H9 (cell line): ENCODE results near the gene LUZP1. TPM values are rescaled to one million over a fixed set of nuclear protein-coding genes. Genes with fewer than 3 reads are reported as not detected.

Experiments
- DNase-seq: peaks from one replicate; pipeline ENCODE4 v3.0.0-alpha.2; 2017
- H2AFZ ChIP-seq: one replicate; pipeline ENCODE4 v1.6.1; 2013; ENCODE audit warnings: mild to moderate bottlenecking, low read length, control low read depth, moderate library complexity
- H2AK5ac ChIP-seq: 2 replicates; pipeline ENCODE4 v1.6.1; 2013; ENCODE audit warnings: low read length, control low read depth, mixed read lengths; ENCODE audit not compliant: insufficient read length
- H2BK120ac ChIP-seq: one replicate; pipeline ENCODE4 v1.6.1; 2013; ENCODE audit warnings: low read depth, mild to moderate bottlenecking, low read length, control low read depth, inconsistent platforms; ENCODE audit not compliant: poor library complexity, severe bottlenecking
- H2BK12ac ChIP-seq: 2 replicates; pipeline ENCODE4 v1.6.1; 2013; ENCODE audit warnings: low read length, control low read depth, mixed read lengths, low read depth; ENCODE audit not compliant: insufficient read length
- H2BK15ac ChIP-seq: 2 replicates; pipeline ENCODE4 v1.6.1; 2013; ENCODE audit warnings: low read depth, low read length, control low read depth
- H2BK20ac ChIP-seq: one replicate; pipeline ENCODE4 v1.6.1; 2013; ENCODE audit warnings: low read depth, mild to moderate bottlenecking, low read length, control low read depth, inconsistent platforms; ENCODE audit not compliant: poor library complexity, severe bottlenecking
- H2BK5ac ChIP-seq: 2 replicates; pipeline ENCODE4 v1.6.1; 2013; ENCODE audit warnings: low read length, control low read depth, mixed read lengths; ENCODE audit not compliant: insufficient read length
- H3K14ac ChIP-seq: 2 replicates; pipeline ENCODE4 v1.6.1; 2013; ENCODE audit warnings: low read length, control low read depth; ENCODE audit not compliant: insufficient read depth
- H3K18ac ChIP-seq: 2 replicates; pipeline ENCODE4 v1.6.1; 2013; ENCODE audit warnings: low read depth, mild to moderate bottlenecking, mixed read lengths, low read length, control low read depth; ENCODE audit not compliant: insufficient read length
- H3K23ac ChIP-seq: 2 replicates; pipeline ENCODE4 v1.6.1; 2013; ENCODE audit warnings: low read length, control low read depth, mixed read lengths, low read depth; ENCODE audit not compliant: insufficient read length
- H3K23me2 ChIP-seq: 2 replicates; pipeline ENCODE4 v1.6.1; 2013; ENCODE audit warnings: low read depth, mild to moderate bottlenecking, mixed read lengths, low read length, control low read depth; ENCODE audit not compliant: insufficient read length, poor library complexity, severe bottlenecking
- H3K27ac ChIP-seq: 2 replicates; pipeline ENCODE4 v1.5.1; 2013; ENCODE audit warnings: low read length, control low read depth, mixed read lengths, low read depth; ENCODE audit not compliant: insufficient read length
- H3K27me3 ChIP-seq: 2 replicates; pipeline ENCODE4 v1.6.1; 2013; ENCODE audit warnings: low read length, control low read depth, inconsistent platforms; ENCODE audit not compliant: insufficient read depth
- H3K4ac ChIP-seq: 2 replicates; pipeline ENCODE4 v1.6.1; 2013; ENCODE audit warnings: low read depth, mild to moderate bottlenecking, control low read depth, inconsistent platforms, low read length, moderate library complexity
- H3K4me1 ChIP-seq: 2 replicates; pipeline ENCODE4 v1.6.1; 2013; ENCODE audit warnings: low read length, control low read depth, inconsistent platforms; ENCODE audit not compliant: insufficient read depth
- H3K4me2 ChIP-seq: 2 replicates; pipeline ENCODE4 v1.6.1; 2013; ENCODE audit warnings: low read length, control low read depth, mixed read lengths; ENCODE audit not compliant: insufficient read length, insufficient read depth
- H3K56ac ChIP-seq: 2 replicates; pipeline ENCODE4 v1.6.1; 2013; ENCODE audit warnings: low read depth, mild to moderate bottlenecking, mixed read lengths, low read length, control low read depth; ENCODE audit not compliant: insufficient read length
- H3K79me1 ChIP-seq: 2 replicates; pipeline ENCODE4 v1.6.1; 2013; ENCODE audit warnings: low read depth, mild to moderate bottlenecking, moderate library complexity, low read length, control low read depth, inconsistent platforms; ENCODE audit not compliant: insufficient read depth, poor library complexity, severe bottlenecking
- H3K79me2 ChIP-seq: 2 replicates; pipeline ENCODE4 v1.6.1; 2013; ENCODE audit warnings: low read length, control low read depth, inconsistent platforms; ENCODE audit not compliant: insufficient read depth
- H3K9ac ChIP-seq: 2 replicates; pipeline ENCODE4 v1.6.1; 2013; ENCODE audit warnings: low read length, control low read depth, mixed read lengths; ENCODE audit not compliant: insufficient read length; ENCODE audit errors: extremely low read depth
- H3K9me3 ChIP-seq: one replicate; pipeline ENCODE4 v1.6.1; 2013; ENCODE audit warnings: low read depth, low read length, inconsistent platforms; ENCODE audit not compliant: control insufficient read depth
- H3T11ph ChIP-seq: one replicate; pipeline ENCODE4 v1.6.1; 2013; ENCODE audit warnings: mild to moderate bottlenecking, low read length, control low read depth, inconsistent platforms
- H4K20me1 ChIP-seq: one replicate; pipeline ENCODE4 v1.6.1; 2013; ENCODE audit not compliant: control insufficient read depth, insufficient read length, insufficient read depth
- H4K5ac ChIP-seq: 2 replicates; pipeline ENCODE4 v1.6.1; 2013; ENCODE audit warnings: low read depth, mild to moderate bottlenecking, mixed read lengths, low read length, control low read depth; ENCODE audit not compliant: insufficient read length
- H4K8ac ChIP-seq: replicated peaks from 2 replicates; pipeline ENCODE4 v1.6.1; 2013; ENCODE audit warnings: low read length, control low read depth, mixed read lengths, low read depth; ENCODE audit not compliant: insufficient read length
- H4K91ac ChIP-seq: 2 replicates; pipeline ENCODE4 v1.6.1; 2013; ENCODE audit warnings: low read depth, mild to moderate bottlenecking, moderate library complexity, mixed read lengths, low read length, control low read depth; ENCODE audit not compliant: insufficient read length
- H3K27ac Mint-ChIP-seq, 3 experiments: 2 replicates in 2 of 3; 3 replicates in 1 of 3; pipeline ENCODE4 v1.8.0; 2020 to 2021; ENCODE audit warnings: mixed read lengths in 3 of 3, mild to moderate bottlenecking in 1 of 3, moderate library complexity in 1 of 3
- H3K27me3 Mint-ChIP-seq: 2 replicates; pipeline ENCODE4 v1.8.0; 2021; ENCODE audit warnings: low read depth, mild to moderate bottlenecking, moderate library complexity, mixed read lengths
- H3K36me3 Mint-ChIP-seq, 3 experiments: 2 replicates in 2 of 3; 3 replicates in 1 of 3; pipeline ENCODE4 v1.8.0; 2020 to 2021; ENCODE audit warnings: low read depth in 3 of 3, mixed read lengths in 3 of 3; ENCODE audit not compliant: insufficient read depth in 1 of 3
- H3K4me1 Mint-ChIP-seq, 2 experiments: 2 replicates each; pipeline ENCODE4 v1.8.0; 2020; ENCODE audit warnings: mixed read lengths in 2 of 2
- H3K4me3 Mint-ChIP-seq, 2 experiments: 2 replicates in 1 of 2; 3 replicates in 1 of 2; pipeline ENCODE4 v1.8.0; 2020 to 2021; ENCODE audit warnings: mild to moderate bottlenecking in 2 of 2, mixed read lengths in 2 of 2, moderate library complexity in 1 of 2
- H3K9me3 Mint-ChIP-seq, 2 experiments: 2 replicates in 1 of 2; 3 replicates in 1 of 2; pipeline ENCODE4 v1.8.0; 2020; ENCODE audit warnings: mild to moderate bottlenecking in 2 of 2, mixed read lengths in 2 of 2, moderate library complexity in 1 of 2
- WGBS: extraction: QIAGEN DNeasy Blood & Tissue Kit; methylation state at CpG from one replicate; pipeline ENCODE4 v1.1.7; 2013; ENCODE audit warnings: missing lambda C conversion rate, low lambda C conversion rate, mixed read lengths; ENCODE audit not compliant: insufficient read length; ENCODE audit errors: extremely low coverage; 5-methylcytosine and 5-hydroxymethylcytosine counted together
- total RNA-seq: library from RNA; stranded (reverse); gene quantifications from 2 replicates; pipeline ENCODE4 v1.2.1, GENCODE V29; 2021
- TF ChIP-seq, protein P1 (sequence below): fragments of 200-600 bp; sonication (generic); conservative IDR thresholded peaks from 3 replicates; pipeline ENCODE4 v1.8.0; 2021; ENCODE audit warnings: antibody characterized with exemption, mild to moderate bottlenecking

Gene LUZP1
- total RNA-seq, 1 experiment from 2014 or later = 48.2 TPM

- Histone ChIP-seq H2BK20ac (no peak overlapping the region), H3K4ac (no peak overlapping the region), H2AK5ac (no peak overlapping the region), H2AFZ (no peak overlapping the region), H3T11ph (no peak overlapping the region), H2BK15ac (no peak overlapping the region), H3K27me3 (no peaks in the 10 kb centered on the region; the same call in 1 of the 2 replicates), H4K5ac (no peak overlapping the region), H3K79me2 (peaks cover 24% of the 10 kb centered on the region; the same call in 1 of the 2 replicates), H3K56ac (no peak overlapping the region), H4K91ac (no peak overlapping the region), H2BK5ac (no peak overlapping the region), H3K9me3 (no peaks in the 10 kb centered on the region), H3K79me1 (peaks cover 2% of the 10 kb centered on the region), H3K18ac (peak overlapping the region; percentile 69), H3K14ac (no peak overlapping the region), H3K23me2 (peaks cover 6% of the 10 kb centered on the region), H2BK12ac (no peak overlapping the region), H3K4me2 (peak overlapping the region; percentile 30), H4K8ac (no peak overlapping the region), H4K20me1 (no peaks in the 10 kb centered on the region), H3K27ac (no peak overlapping the region), H3K23ac (no peak overlapping the region), H3K4me1 (no peaks in the 10 kb centered on the region; the same call in 1 of the 2 replicates), H2BK120ac (no peak overlapping the region), H3K9ac (no peak overlapping the region)
- no peak overlapping the region; a peak in 1 of 7 replicates for H3K27ac Mint-ChIP-seq
- 0 out of 5 replicates have a peak, but pooled peaks cover 0 to 2% of the 10 kb centered on the region in 2 experiments for H3K9me3 Mint-ChIP-seq
- WGBS = no CpG with 5 or more reads among the region's 14 CpGs
- peak overlapping the region; percentile 97 to 98 for H3K4me3 Mint-ChIP-seq
- H3K4me1 Mint-ChIP-seq = peaks cover 27 to 31% of the 10 kb centered on the region in 2 experiments
- peaks cover 4% of the 10 kb centered on the region for H3K27me3 Mint-ChIP-seq
- peaks cover 0 to 4% (median 2%) of the 10 kb centered on the region in 3 experiments; a peak in 3 of 7 replicates for H3K36me3 Mint-ChIP-seq
- no peak for DNase-seq
- TF ChIP-seq, protein P1, sequence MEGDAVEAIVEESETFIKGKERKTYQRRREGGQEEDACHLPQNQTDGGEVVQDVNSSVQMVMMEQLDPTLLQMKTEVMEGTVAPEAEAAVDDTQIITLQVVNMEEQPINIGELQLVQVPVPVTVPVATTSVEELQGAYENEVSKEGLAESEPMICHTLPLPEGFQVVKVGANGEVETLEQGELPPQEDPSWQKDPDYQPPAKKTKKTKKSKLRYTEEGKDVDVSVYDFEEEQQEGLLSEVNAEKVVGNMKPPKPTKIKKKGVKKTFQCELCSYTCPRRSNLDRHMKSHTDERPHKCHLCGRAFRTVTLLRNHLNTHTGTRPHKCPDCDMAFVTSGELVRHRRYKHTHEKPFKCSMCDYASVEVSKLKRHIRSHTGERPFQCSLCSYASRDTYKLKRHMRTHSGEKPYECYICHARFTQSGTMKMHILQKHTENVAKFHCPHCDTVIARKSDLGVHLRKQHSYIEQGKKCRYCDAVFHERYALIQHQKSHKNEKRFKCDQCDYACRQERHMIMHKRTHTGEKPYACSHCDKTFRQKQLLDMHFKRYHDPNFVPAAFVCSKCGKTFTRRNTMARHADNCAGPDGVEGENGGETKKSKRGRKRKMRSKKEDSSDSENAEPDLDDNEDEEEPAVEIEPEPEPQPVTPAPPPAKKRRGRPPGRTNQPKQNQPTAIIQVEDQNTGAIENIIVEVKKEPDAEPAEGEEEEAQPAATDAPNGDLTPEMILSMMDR = no peak
Observed at GRCh38 chr1:23169195-23169575, 529 bp upstream of the LUZP1 start.
